Epithelial cell of prostate (primary cell): ENCODE data around the gene TBCD.
"Not testable (repeated sequence)": the region's sequence is repeated elsewhere in the genome, so short reads cannot be mapped to it uniquely, and the experiment has no call there.

ENCODE experiments used
- DNase-seq: peaks from one replicate; pipeline ENCODE4 v3.0.0-alpha.2; 2011; ENCODE audit warnings: low read depth, low spot score
- H3K27ac ChIP-seq: fragments of 450-650 bp; 2 replicates; pipeline ENCODE4 v1.5.1; 2017; ENCODE audit warnings: mild to moderate bottlenecking

TBCD gene

DNA sequence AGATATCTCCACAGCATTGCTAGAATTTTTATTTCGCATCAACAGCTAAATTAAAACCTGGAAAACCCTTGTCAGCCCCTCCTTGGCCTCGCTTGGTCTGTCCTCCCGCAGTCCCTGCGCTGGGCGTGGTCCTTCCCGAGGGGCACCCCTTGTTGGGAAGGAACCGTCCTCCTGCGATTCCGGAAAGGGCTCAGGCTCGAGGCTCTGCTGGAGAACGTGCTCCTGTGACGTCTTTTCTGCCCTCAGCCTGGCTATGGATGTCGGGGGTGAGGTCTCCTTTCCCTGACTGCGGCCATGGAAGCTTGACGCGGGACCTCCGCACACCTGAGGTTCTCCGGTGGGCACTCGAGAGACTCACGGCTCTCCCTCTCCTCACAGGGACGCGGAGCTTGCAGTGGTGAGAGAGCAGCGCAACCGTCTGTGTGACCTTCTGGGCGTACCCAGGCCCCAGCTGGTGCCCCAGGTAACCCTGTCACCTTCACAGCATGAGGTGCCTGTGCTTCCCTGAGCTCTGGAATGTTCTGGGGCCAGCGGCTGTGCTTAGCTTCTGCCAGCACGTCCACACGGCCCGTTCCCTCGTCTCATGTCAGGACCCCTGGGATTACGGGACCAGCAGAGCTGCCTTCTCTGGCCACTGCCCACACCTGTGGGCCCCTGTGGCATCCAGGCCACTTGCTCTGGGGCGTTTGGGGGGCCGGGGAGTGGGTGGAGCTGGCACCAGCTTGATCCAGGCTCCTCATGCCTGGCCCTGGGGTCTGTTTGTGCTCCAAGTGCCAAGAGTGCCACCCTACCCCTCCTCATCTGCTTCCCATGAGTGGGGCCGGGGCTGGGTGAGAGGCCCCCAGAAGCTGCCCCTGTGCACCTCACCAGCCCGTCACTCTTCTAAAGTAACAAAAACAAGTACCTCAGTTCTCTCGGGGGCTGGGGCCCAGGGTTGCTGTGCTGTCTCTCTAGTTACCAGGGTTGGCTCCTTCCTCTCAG is 189.4 kb downstream of the TBCD start:
- DNase-seq: no peak
- no peak overlapping the region for H3K27ac ChIP-seq

DNA sequence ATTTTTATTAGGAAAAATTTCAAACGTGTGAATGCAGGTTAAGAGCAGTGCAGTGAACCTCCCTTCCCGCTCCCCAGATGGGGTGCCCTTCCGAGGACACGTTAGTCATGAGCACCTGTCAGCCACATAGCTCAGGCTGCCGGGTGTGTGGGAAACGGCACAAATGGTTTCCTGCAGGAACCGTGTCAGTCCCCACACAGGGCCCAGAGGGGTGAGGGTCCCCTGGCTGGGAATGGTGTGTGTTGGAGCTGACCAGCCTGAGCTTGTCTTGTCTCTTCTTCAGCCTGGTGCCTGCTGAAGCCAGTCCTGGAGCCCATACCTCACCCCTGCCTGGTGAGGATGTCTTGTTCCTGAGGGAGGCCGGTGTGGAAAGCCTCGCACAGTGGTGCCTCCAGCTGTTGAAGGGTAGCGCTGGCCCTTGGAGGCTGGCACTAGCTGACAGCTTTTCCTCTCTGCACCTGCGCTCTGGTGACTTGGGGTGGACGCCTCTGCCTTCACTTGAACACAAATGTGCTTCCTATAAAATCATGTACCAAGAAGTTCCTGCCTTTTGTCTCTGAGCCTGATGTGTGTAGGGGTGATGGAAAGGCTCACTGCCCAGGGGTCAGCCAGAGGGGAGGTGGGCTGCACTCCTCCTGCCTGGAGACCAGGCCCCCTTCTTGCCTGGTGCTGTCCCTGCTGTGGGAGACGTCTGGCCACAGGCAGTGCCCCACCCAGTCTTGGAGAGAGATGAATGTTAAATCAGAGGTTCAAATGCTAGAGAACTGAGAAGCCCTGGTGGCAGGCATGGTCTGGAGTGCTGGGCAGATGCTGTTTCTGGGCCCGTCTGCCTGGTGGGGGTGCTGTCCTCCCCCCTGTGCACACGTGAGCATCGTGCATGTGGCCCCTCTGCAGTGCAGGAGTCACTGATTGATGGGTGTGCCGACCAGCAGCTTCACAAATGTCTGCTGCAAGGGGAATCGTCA is 190.6 kb downstream of the TBCD start:
- DNase-seq: no peak
- H3K27ac ChIP-seq: no peak overlapping the region

DNA sequence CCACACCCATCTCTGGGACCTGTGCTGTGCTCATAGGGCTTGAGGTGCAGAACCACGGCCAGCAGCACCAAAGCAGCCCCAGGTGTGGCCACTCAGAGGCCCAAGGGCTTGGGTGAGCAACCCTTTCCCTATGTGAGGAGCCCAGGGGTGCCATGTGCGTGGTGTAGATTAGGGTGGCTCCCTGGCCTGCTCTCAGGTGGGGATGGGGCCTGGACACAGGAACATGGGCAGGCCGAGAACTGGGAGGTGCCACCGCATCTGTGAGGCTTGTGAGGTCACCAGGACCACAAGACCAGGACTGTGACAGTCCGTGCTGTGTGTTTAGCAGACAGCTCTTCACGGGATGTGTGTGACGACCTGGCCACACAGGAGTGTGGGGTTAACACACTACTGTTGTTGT is 191.5 kb downstream of the TBCD start:
- no peak for DNase-seq
- H3K27ac ChIP-seq: no peak overlapping the region

DNA sequence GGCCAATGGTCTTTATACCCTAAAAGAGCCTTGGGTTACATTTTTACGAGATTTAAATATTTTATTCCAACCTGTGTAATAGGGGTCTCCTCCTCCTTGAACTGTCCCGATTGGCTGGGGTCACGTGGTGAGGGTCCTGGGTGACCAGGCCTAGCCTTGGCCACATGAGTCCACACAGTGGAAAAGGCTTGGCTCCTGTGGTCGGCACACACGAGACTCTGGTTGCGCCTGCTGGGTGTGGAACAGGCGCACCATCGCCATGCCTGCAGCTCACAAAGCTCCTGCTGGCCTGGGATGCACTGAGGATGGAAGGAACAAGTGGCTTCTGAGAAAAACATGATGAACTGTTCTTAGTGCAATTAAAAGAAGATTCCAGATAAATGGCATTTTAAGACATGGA is 191.9 kb downstream of the TBCD start:
- H3K27ac ChIP-seq: no peak overlapping the region

DNA sequence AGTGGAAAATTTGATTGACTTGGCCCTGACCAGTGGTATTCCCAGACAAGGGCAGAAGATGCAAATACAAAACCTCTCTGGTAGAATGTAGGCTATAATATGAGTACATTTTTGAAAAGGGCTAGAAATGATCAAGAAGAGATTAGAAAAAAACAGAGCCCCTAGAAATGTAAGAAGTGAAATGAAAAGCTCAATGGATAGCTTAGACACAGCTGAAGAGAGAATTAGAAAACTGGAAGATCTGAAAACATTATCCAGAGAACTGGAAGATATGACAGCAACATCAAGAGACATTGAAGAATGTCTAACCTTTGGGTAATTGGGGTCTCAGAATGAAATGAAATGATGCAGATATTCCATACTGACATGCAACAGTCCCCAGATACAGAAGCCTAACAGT is 193.1 kb downstream of the TBCD start:
- H3K27ac ChIP-seq: no peak overlapping the region
- no peak for DNase-seq

More for the DNA sequence above, 191.9 kb downstream of the TBCD start:
- no peak for DNase-seq

DNA sequence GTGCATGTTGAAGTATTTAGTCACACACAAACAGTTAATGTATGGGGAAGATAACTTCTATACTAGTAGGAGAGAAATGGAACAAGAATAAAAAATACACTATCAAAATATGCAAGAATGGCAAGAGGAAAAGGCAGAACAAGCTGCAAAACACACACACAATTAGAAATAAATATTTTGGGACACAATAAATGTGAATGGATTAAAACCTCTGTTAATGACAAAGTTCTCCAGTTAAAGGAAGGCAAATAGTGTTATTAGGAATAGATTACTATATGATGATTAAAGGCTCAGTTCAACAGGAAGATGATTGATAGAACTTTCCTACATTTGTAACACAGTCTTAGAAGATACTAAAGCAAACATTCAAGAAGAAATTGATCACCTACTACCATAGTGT is 194.2 kb downstream of the TBCD start:
- H3K27ac ChIP-seq: no peak overlapping the region
- no peak for DNase-seq

DNA sequence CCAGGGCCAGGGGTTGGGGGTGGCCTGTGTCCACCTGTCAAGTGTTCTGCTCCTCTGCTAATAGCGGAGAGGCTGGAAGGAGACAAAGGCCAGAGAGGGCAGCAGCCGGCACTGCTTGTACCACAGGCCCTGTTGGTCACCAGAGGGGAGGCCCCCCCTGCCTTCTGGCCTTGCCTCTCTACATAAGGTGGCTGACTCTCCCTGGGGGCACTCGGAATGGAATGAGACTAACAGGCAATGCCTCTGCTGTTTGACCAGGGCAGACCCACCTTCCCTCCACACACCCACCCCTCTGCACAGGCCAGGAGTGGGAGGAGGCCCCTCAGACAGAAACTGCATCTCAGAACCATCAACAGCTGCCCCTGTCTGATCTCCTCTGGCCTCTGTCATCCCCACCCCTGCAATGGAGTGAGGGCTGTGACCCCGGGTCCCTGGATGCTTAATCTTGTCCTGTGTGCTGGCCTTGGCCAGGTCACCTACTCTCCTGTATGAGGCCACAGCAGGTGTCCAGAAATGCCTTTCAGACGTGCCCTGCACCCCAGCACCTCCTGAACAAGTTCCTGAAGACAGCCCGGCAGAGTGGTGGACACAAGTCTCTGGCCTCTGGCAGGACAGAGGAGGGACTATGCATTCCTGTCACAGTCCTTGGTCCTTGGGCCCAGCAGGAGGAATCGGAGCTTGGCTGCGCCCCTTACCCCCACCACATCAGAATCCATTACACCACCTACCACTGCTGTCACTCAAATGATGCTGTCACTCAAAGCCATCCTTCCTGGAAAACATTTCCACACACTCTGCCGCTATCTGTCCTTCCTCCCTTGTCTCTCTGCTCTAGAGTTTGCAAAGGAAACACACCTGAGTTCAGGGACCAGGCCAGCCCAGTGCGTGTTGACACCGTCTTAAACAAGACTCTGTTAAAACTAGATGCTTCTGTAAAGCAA is 195.5 kb downstream of the TBCD start:
- DNase-seq: no peak
- no peak overlapping the region for H3K27ac ChIP-seq

DNA sequence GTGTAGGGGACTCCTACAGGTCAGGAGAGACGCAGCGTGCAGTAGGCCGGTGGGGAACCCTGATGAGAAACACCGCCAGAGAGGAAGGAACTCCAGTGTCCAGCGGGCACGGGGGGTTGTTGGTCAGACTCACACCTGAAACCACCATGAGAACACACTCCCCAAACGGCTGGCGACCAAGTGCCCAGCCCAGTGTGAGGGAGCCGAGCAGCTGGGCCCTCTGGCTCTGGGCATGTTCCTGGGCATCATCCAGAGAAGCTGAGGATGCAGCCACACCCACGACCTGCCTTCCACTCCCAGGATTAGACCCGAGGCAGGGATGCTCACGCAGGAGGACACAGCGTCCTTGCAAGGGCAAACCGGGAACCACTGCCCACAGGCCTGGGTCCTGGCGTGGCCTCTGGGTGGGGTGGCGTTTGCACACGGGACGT is 196.2 kb downstream of the TBCD start:
- no peak overlapping the region for H3K27ac ChIP-seq
- DNase-seq: no peak

DNA sequence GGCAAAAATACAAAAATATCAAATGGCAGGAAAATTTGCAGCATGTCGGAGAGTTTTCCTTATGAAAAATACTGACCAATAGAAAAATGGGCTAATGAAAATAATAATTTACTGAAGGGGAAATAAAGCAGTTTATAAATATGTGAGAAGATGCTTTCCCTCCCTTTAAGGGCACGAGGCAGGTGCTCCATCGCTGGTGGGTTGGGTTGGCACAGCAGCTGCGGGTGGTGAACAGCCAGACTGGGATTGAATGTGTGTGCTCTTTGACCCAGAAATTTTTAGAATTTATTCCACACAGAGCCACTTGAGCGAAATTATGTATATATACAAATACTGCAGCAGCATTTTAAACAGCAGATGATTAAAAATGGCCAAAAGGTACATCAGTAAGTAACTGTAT is 197.1 kb downstream of the TBCD start:
- DNase-seq: no peak
- no peak overlapping the region for H3K27ac ChIP-seq

DNA sequence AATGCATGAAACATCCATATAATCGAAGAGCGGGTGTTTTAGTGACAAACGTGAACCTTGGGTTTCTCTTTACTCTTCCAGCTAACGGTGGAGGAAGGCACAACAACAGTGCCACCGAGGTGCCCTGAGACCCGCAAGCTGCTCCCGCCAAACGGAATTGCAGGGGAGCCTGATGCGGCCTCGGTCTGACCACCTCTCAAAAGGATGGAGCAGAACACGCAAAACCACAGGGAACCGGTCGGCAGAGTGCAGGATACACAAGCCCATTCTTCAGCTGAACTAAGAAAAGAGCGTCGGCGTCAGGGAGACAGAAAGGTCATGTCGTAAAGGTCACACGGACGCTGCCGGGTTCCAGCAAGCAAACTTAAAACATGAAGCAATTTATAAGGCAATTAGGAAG is 197.5 kb downstream of the TBCD start:
- no peak for DNase-seq

DNA sequence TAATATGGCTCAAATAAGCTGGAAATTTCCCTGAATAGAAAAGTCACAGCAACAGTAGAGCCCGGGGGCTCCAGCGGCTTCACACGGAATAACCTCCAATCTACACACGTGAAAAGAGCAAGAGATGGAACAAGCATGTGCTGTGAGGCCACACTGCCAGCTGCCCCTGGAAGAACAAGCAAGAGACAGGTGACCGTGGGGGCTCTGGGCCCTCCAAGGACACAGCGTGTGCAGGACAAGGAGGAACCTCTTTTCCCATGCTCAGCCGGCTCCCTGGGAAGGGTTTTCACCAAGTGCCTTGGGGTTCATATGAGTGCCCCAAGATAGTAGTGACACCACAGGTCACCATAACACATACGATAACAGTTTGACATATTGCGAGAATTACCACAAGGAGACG is 198.1 kb downstream of the TBCD start:
- no peak for DNase-seq
- H3K27ac ChIP-seq: no peak overlapping the region

More for the DNA sequence above, 197.5 kb downstream of the TBCD start:
- no peak overlapping the region for H3K27ac ChIP-seq

DNA sequence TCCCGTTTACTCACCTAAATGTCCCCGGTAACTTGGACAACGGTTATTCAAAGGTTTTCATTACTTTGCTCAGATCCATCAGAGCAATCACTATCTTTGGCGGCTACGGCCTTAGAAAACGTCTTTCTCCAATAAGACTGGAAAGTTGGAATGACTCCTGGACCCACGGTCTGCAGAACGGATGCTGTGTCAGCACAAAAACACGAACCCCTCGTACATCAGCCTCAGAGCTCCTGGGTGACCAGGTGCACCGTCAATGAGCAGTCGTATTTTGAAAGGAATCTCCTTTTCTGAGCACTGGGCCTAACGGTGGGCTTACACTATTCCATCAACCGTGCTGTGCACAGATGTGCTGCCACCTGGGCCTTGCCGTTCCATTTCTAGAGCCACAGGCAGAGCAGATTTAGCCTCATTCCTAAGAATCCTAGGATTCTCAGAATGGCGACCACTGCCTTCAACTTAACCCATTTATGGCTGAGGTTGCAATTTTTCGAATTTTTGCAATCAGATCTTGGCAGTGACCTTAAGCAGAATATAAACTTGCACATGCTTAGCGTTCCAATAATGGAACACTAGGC is 198.7 kb downstream of the TBCD start:
- no peak for DNase-seq
- no peak overlapping the region for H3K27ac ChIP-seq

DNA sequence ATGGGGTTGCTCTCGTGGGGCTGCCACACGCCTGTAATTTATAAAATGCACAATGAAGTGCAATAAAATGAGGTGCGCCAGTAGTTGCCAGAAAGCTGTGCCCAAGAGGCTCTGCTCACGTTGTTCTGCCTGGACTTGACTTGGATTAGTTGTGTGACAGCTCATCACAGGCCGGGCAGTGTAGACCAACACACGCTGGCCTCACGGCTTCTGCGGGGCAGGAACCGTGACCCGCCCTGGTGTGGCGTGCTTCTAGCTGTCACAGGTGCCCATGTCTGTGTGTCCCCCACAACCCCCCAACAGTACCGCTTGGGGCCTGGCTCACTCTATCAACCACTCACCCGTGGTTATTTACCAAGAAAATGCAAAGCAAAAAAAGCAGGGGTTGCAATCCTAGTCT is 200.2 kb downstream of the TBCD start:
- H3K27ac ChIP-seq: no peak overlapping the region
- DNase-seq: no peak

DNA sequence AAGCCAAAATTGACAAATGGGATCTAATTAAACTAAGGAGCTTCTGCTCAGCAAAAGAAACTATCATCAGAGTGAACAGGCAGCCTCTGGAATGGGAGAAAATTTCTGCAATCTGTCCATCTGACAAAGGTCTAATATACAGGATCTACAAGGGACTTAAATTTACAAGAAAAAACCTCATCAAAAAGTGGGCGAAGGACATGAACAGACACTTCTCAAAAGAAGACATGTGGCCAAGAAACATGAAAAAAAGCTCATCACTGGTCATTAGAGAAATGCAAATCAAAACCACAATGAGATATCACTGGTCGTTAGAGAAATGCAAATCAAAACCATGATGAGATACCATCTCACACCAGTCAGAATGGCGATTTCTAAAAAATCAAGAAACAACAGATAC is 203.2 kb downstream of the TBCD start:
- DNase-seq, H3K27ac ChIP-seq: not testable (repeated sequence)

DNA sequence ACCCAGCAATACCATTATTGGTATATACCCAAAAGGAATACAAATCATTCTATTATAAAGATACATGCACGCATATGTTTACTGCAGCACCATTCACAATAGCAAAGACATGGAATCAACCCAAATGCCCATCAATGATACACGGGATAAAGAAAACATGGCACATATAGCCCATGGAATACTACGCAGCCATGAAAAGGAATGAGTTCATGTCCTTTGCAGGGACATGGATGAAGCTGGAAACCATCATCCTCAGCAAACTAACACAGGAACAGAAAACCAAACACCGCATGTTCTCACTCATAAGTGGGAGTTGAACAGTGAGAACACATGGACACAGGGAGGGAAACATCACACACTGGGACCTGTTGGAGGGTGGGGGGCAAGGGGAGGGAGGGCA is 203.8 kb downstream of the TBCD start:
- H3K27ac ChIP-seq, DNase-seq: not testable (repeated sequence)

DNA sequence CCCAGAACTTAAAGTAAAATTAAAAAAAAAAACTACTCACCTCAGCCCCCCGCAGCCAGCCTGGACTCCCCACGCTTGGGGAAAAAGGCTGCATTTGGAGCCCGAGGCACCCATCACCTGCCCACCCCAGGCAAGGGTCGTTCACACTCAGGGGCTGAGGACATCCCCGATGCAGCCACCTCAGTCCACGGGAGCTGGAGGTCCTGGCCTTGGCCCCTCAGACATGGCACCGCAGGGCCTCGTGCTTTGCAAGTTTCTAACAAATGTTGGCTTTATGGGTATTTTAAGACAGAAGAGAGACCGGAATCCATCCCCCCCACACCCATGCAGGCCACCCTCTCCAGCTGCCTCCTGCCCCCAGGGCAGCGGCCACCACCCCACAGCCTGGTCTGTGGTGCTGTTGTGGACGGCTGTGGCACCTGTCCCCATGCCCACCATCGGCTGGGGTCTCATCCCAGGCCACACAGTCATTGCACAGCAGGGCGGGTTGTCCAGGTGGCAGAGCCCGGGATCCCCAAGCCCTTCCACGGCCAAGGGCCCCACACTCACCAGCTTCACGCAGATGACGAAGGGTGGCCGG is 204.4 kb downstream of the TBCD start:
- H3K27ac ChIP-seq: no peak overlapping the region
- DNase-seq: no peak

DNA sequence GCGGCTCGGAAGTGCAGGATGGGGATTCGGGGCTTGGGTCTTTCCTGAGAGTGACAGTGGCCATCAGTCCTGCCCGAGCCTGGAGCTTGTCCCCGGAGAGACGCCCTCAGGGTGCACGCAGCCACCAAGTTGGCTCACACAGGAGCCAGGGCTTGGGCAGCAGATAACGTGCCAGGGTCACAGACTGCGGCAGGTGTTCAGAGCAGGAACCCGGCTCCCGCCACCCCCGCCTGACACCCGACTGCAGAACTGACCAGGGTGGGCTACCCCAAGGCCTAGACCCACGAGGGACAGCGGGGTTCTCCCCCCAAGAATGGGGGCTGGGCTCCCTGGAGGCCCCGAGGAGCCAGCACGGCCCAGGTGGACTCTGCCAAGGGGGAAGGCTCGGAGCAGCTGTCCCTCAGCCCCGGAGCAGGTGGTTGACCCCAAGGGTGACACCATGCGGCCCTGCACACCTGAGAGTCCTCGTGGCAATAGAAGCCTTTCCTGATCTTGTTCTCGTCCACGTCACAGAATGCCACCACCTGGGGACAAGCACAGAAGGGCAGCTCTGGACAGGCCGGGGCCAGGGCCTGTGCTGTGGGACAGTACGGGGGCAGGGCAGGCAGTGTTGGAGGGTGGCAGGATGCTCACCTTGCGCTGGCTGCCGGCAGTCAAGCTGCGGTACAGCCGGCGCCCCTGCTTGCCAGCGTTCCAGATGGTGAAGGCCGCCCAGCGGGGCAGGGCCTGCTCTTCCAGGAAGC is 205.0 kb downstream of the TBCD start:
- no peak overlapping the region for H3K27ac ChIP-seq
- DNase-seq: no peak

DNA sequence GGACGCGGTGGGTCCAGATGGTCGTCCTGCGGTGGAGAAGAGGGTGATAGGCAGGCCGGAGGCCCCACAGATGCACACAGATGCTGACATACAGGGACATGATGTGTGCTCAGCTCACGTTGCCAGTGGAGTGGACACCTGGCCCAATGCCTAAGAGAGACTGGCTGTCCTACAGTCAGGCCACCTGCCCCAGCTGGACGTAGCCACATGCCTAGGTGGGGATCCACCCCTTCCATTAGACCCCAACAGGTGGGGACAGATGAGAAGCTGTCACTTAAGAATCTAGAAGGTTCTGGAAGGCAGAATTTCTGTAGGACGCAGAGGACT is 205.6 kb downstream of the TBCD start:
- no peak for DNase-seq
- H3K27ac ChIP-seq: no peak overlapping the region
